ENCODE results near the gene VIL1. TPM values are rescaled to one million over a fixed set of nuclear protein-coding genes. Genes with fewer than 3 reads are reported as not detected.
A peak's percentile ranks its signal among the peaks of the same experiment; 100 is the strongest.

Gene VIL1
- total and polyA plus RNA-seq, 2 of the 13 experiments (the other 11 are each of a cell fraction or from before 2014, with no cell fraction given) = 287 to 301 TPM

GRCh38 chr2:218400930-218401881 is 17.7 kb upstream of the VIL1 start (continued):
- TF ChIP-seq ZNF609 (CRISPR knock-in tag; IDR thresholded peaks at IDR 0.05; ENCODE audit: borderline replicate concordance) (peak; percentile 92), SAP130 (CRISPR knock-in tag; IDR thresholded peaks at IDR 0.05; ENCODE audit: low read depth) (peak; percentile 96), ZNF891 (CRISPR knock-in tag; IDR thresholded peaks at IDR 0.05) (peak; percentile 83), PCBP1 (IDR thresholded peaks at IDR 0.05; ENCODE audit: borderline replicate concordance, low read depth, low read length) (no peak), KLF15 (CRISPR knock-in tag; IDR thresholded peaks at IDR 0.05; ENCODE audit: borderline replicate concordance) (peak; percentile 34; the same call in 1 of the 2 replicates), ZSCAN20 (CRISPR knock-in tag; IDR thresholded peaks at IDR 0.05; ENCODE audit: borderline replicate concordance) (no peak), TBL1XR1 (IDR thresholded peaks at IDR 0.05; ENCODE audit: borderline replicate concordance, low read length, partially characterized antibody) (peak; percentile 16), EP300 (IDR thresholded peaks at IDR 0.05; ENCODE audit: low read depth in 2 of 2, low read length in 2 of 2) (peak; percentile 37 to 84), EP300 (CRISPR knock-in tag; IDR thresholded peaks at IDR 0.05; ENCODE audit: borderline replicate concordance) (peak; percentile 62; the same call in 1 of the 2 replicates), THYN1 (CRISPR knock-in tag; IDR thresholded peaks at IDR 0.05; ENCODE audit: borderline replicate concordance, low read depth) (no peak), ZNF142 (CRISPR knock-in tag; IDR thresholded peaks at IDR 0.05) (no peak), ZNF530 (CRISPR knock-in tag; IDR thresholded peaks at IDR 0.05; ENCODE audit: low read depth) (no peak), PCBP2 (optimal IDR thresholded peaks at IDR 0.05; ENCODE audit: low read depth, low read length, poor library complexity, severe bottlenecking) (no peak), TMF1 (CRISPR knock-in tag; IDR thresholded peaks at IDR 0.05; ENCODE audit: low read depth) (peak; percentile 65; the same call in 1 of the 2 replicates), PITX1 (CRISPR knock-in tag; IDR thresholded peaks at IDR 0.05) (peak; percentile 64), HCFC1 (IDR thresholded peaks at IDR 0.05; ENCODE audit: low read depth, low read length) (no peak), ZNF788 (CRISPR knock-in tag; IDR thresholded peaks at IDR 0.05; ENCODE audit: borderline replicate concordance) (peak; percentile 96; the same call in 1 of the 2 replicates)

Data from HepG2 (cell line).